ENCODE data around the gene STX8. TPM values are rescaled to one million over a fixed set of nuclear protein-coding genes. Genes with fewer than 3 reads are reported as not detected.

STX8 gene
- total RNA-seq, 2 experiments from 2014 or later, result 59.6 to 71.5 TPM

DNA sequence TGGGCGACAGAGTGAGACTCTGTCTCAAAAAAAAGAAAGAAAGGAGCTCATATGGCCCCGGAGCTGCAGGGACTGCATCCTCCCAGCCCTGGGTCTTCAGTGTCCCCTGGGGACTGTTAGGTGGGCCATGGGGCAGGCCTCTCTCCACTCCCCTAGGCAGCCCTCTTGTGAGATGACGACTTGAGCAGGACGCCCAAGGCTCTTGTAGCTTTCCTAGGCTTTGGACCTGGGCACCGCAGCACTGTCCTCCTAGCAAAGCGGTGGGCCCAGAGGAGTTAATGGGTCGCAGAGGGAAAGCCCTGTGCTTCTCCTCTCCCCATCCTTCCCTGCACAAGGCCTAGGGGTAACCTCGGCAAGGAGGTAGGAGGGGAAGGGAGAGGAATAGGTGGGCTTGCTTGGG lies 352.1 kb downstream of the STX8 start:
- H3K4me1 Mint-ChIP-seq (ENCODE audit: low read depth), result peaks cover 3% of the 10 kb centered on the region
- TF ChIP-seq, protein P1, sequence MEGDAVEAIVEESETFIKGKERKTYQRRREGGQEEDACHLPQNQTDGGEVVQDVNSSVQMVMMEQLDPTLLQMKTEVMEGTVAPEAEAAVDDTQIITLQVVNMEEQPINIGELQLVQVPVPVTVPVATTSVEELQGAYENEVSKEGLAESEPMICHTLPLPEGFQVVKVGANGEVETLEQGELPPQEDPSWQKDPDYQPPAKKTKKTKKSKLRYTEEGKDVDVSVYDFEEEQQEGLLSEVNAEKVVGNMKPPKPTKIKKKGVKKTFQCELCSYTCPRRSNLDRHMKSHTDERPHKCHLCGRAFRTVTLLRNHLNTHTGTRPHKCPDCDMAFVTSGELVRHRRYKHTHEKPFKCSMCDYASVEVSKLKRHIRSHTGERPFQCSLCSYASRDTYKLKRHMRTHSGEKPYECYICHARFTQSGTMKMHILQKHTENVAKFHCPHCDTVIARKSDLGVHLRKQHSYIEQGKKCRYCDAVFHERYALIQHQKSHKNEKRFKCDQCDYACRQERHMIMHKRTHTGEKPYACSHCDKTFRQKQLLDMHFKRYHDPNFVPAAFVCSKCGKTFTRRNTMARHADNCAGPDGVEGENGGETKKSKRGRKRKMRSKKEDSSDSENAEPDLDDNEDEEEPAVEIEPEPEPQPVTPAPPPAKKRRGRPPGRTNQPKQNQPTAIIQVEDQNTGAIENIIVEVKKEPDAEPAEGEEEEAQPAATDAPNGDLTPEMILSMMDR (IDR thresholded peaks at IDR 0.05), result no peak
- DNase-seq (no peak), ATAC-seq (no peak)
- no peaks in the 10 kb centered on the region for H3K27me3 Mint-ChIP-seq
- ChIA-PET POLR2A (interaction anchor here (1.7 kb wide), 1 partner anchor 29 kb away, joined by 7 read pairs; no protein-coding TSS in a partner anchor), CTCF (interaction anchor here (1.0 to 1.4 kb wide), 2 partner anchors 22 to 69 kb away, joined by 3 read pairs; no protein-coding TSS in a partner anchor)
- intact Hi-C loops (cut with micrococcal nuclease), result no loop called here
- H3K9me3 Mint-ChIP-seq, result no peaks in the 10 kb centered on the region
- no peak overlapping the region for H3K27ac Mint-ChIP-seq
- H3K36me3 Mint-ChIP-seq (ENCODE audit: low read depth), result no peaks in the 10 kb centered on the region
- no peak overlapping the region for H3K4me3 Mint-ChIP-seq

- ChIA-PET CTCF (no interaction called here), POLR2A (no interaction called here)
- DNase-seq (no peak), ATAC-seq (no peak)
- Mint-ChIP-seq H3K4me1 (ENCODE audit: low read depth) (peaks cover 3% of the 10 kb centered on the region), H3K27ac (no peak overlapping the region), H3K4me3 (no peak overlapping the region), H3K9me3 (peaks cover 3% of the 10 kb centered on the region), H3K36me3 (ENCODE audit: low read depth) (no peaks in the 10 kb centered on the region), H3K27me3 (no peaks in the 10 kb centered on the region)
- TF ChIP-seq, protein P1 (IDR thresholded peaks at IDR 0.05), result no peak
- intact Hi-C loops (cut with micrococcal nuclease), result no loop called here
Measured at GRCh38 chr17:9221922-9222180, 353.8 kb downstream of the STX8 start.

DNA sequence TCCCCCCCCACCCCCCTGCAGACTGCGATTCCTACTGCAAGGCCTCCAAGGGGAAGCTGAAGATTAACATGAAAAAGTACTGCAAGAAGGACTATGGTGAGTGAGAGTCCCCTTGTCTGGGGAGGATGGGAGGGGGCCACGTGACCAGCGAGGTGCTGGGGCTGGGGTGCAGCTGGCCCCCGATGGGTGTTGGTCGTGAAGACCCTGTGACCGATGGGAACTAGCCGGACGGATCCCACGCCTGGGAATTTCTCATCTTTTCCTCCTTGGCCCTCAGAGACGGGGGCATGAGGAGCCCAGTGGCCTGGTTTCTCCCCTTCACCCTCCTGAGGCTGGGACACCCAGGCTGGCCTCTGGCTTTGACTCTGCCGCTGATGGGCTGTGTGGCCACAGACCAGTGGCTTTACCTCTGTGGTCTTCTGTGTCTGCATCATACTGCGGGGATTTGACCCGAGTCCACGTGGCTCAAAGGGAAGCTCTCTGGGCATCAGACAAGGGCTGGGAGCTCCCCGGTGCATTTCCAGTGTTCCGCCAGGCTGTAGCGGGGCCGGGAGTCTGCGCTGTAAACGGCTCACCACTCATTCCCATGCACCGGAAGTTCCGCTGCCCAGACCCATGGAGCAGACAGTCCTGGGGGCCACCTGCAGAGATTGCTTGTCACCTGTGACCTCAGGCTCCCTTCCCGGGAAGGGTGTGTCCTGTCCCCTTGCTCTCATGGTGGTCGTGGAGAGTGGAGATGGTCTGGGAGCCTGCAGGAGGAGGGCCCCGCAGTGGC lies 354.3 kb downstream of the STX8 start:
- Mint-ChIP-seq H3K9me3 (peaks cover 6% of the 10 kb centered on the region), H3K4me1 (ENCODE audit: low read depth) (no peaks in the 10 kb centered on the region), H3K4me3 (no peak overlapping the region), H3K36me3 (ENCODE audit: low read depth) (no peaks in the 10 kb centered on the region), H3K27ac (no peak overlapping the region), H3K27me3 (no peaks in the 10 kb centered on the region)
- POLR2A ChIA-PET, result no interaction called here
- CTCF ChIA-PET, result no interaction called here
- TF ChIP-seq, protein P1 (IDR thresholded peaks at IDR 0.05), result no peak
- no peak for ATAC-seq
- intact Hi-C loops (cut with micrococcal nuclease), result no loop called here
- no peak for DNase-seq

GRCh38 chr17:9220398-9221146 lies 355.0 kb downstream of the STX8 start:
- no peaks in the 10 kb centered on the region for H3K27me3 Mint-ChIP-seq
- CTCF ChIA-PET, result no interaction called here
- TF ChIP-seq, protein P1 (IDR thresholded peaks at IDR 0.05), result no peak
- H3K4me1 Mint-ChIP-seq (ENCODE audit: low read depth), result no peaks in the 10 kb centered on the region
- POLR2A ChIA-PET, result no interaction called here
- H3K9me3 Mint-ChIP-seq, result peaks cover 14% of the 10 kb centered on the region
- DNase-seq, result no peak
- ATAC-seq, result no peak
- intact Hi-C loops (cut with micrococcal nuclease), result no loop called here
- H3K27ac Mint-ChIP-seq, result no peak overlapping the region
- H3K4me3 Mint-ChIP-seq, result no peak overlapping the region
- peaks cover 6% of the 10 kb centered on the region for H3K36me3 Mint-ChIP-seq (ENCODE audit: low read depth)

Measured in activated CD8-positive, alpha-beta T cell treated with anti-CD3 and anti-CD28 coated beads for 36 hours (primary cell).